ENCODE results near the gene NLK. TPM values are rescaled to one million over a fixed set of nuclear protein-coding genes. Genes with fewer than 3 reads are reported as not detected.

The NLK gene
- total RNA-seq, 1 experiment from 2014 or later: 14.6 TPM

GRCh38 chr17:28173031-28173561 is 130.6 kb downstream of the NLK start:
- no peak for DNase-seq (ENCODE audit: unreplicated experiment)
- ChIA-PET CTCF (interaction anchor here (1.2 kb wide), 1 partner anchor 58 kb away, joined by 3 read pairs; no protein-coding TSS in a partner anchor), POLR2A (no interaction called here)
- no peak overlapping the region for H3K27ac Mint-ChIP-seq (ENCODE audit: low read depth, unreplicated experiment)
- no peaks in the 10 kb centered on the region for H3K27me3 Mint-ChIP-seq (ENCODE audit: insufficient read depth, unreplicated experiment)
- TF ChIP-seq CTCF (IDR thresholded peaks at IDR 0.05; ENCODE audit: unreplicated experiment): no peak
- H3K4me3 Mint-ChIP-seq (ENCODE audit: unreplicated experiment): no peak overlapping the region
- H3K36me3 Mint-ChIP-seq (ENCODE audit: insufficient read depth, unreplicated experiment): peaks cover 43% of the 10 kb centered on the region
- BruUV-seq (replicated peaks): no TSS peak
- H3K9me3 Mint-ChIP-seq (ENCODE audit: unreplicated experiment): no peaks in the 10 kb centered on the region
- intact Hi-C loops (cut with micrococcal nuclease): no loop called here
- H3K4me1 Mint-ChIP-seq (ENCODE audit: insufficient read depth, unreplicated experiment): no peaks in the 10 kb centered on the region

- no peak overlapping the region for H3K4me3 Mint-ChIP-seq (ENCODE audit: unreplicated experiment)
- no TSS peak for BruUV-seq (replicated peaks)
- no peaks in the 10 kb centered on the region for H3K9me3 Mint-ChIP-seq (ENCODE audit: unreplicated experiment)
- H3K27me3 Mint-ChIP-seq (ENCODE audit: insufficient read depth, unreplicated experiment): no peaks in the 10 kb centered on the region
- H3K36me3 Mint-ChIP-seq (ENCODE audit: insufficient read depth, unreplicated experiment): peaks cover 36% of the 10 kb centered on the region
- ChIA-PET POLR2A (no interaction called here), CTCF (interaction anchor here (1.2 kb wide), 1 partner anchor 58 kb away, joined by 3 read pairs; no protein-coding TSS in a partner anchor)
- intact Hi-C loops (cut with micrococcal nuclease): no loop called here
- H3K4me1 Mint-ChIP-seq (ENCODE audit: insufficient read depth, unreplicated experiment): no peaks in the 10 kb centered on the region
- DNase-seq (ENCODE audit: unreplicated experiment): no peak
- no peak for TF ChIP-seq CTCF (IDR thresholded peaks at IDR 0.05; ENCODE audit: unreplicated experiment)
- H3K27ac Mint-ChIP-seq (ENCODE audit: low read depth, unreplicated experiment): no peak overlapping the region
These were observed 131.3 kb downstream of the NLK start for GRCh38 chr17:28173801-28174200.

- POLR2A ChIA-PET: no interaction called here
- H3K9me3 Mint-ChIP-seq (ENCODE audit: unreplicated experiment): no peaks in the 10 kb centered on the region
- no peaks in the 10 kb centered on the region for H3K4me1 Mint-ChIP-seq (ENCODE audit: insufficient read depth, unreplicated experiment)
- H3K36me3 Mint-ChIP-seq (ENCODE audit: insufficient read depth, unreplicated experiment): peaks cover 29% of the 10 kb centered on the region
- H3K4me3 Mint-ChIP-seq (ENCODE audit: unreplicated experiment): no peak overlapping the region
- H3K27me3 Mint-ChIP-seq (ENCODE audit: insufficient read depth, unreplicated experiment): no peaks in the 10 kb centered on the region
- no peak overlapping the region for H3K27ac Mint-ChIP-seq (ENCODE audit: low read depth, unreplicated experiment)
- TF ChIP-seq CTCF (IDR thresholded peaks at IDR 0.05; ENCODE audit: unreplicated experiment): no peak
- CTCF ChIA-PET: interaction anchor here (0.6 to 1.4 kb wide), 3 partner anchors 8 to 414 kb away, joined by 3 to 6 read pairs (median 3); no protein-coding TSS in a partner anchor
- intact Hi-C loops (cut with micrococcal nuclease): no loop called here
- no peak for DNase-seq (ENCODE audit: unreplicated experiment)
- BruUV-seq (replicated peaks): no TSS peak
These were observed 132.0 kb downstream of the NLK start for GRCh38 chr17:28174352-28175046.

- no peaks in the 10 kb centered on the region for H3K9me3 Mint-ChIP-seq (ENCODE audit: unreplicated experiment)
- ChIA-PET CTCF (interaction anchor here (0.7 to 1.0 kb wide), 2 partner anchors 25 to 56 kb away, joined by 3 read pairs; no protein-coding TSS in a partner anchor), POLR2A (no interaction called here)
- H3K36me3 Mint-ChIP-seq (ENCODE audit: insufficient read depth, unreplicated experiment): peaks cover 22% of the 10 kb centered on the region
- no peak for DNase-seq (ENCODE audit: unreplicated experiment)
- H3K4me3 Mint-ChIP-seq (ENCODE audit: unreplicated experiment): no peak overlapping the region
- intact Hi-C loops (cut with micrococcal nuclease): no loop called here
- no peaks in the 10 kb centered on the region for H3K27me3 Mint-ChIP-seq (ENCODE audit: insufficient read depth, unreplicated experiment)
- no peak for TF ChIP-seq CTCF (IDR thresholded peaks at IDR 0.05; ENCODE audit: unreplicated experiment)
- H3K27ac Mint-ChIP-seq (ENCODE audit: low read depth, unreplicated experiment): no peak overlapping the region
- no peaks in the 10 kb centered on the region for H3K4me1 Mint-ChIP-seq (ENCODE audit: insufficient read depth, unreplicated experiment)
- no TSS peak for BruUV-seq (replicated peaks)
These were observed 134.9 kb downstream of the NLK start for GRCh38 chr17:28177351-28177750.

Data from MCF 10A (cell line).